ENCODE results near the gene INPP5A. TPM values are rescaled to one million over a fixed set of nuclear protein-coding genes. Genes with fewer than 3 reads are reported as not detected.

The INPP5A gene
- total and polyA plus RNA-seq, 2 of the 13 experiments (the other 11 are each of a cell fraction or from before 2014, with no cell fraction given), result 17.5 to 37.9 TPM

- peaks cover 11% of the 10 kb centered on the region; the same call in 1 of the 2 replicates for H3K9me3 ChIP-seq (ENCODE audit: low read length)
- DNase-seq (ENCODE audit: low spot score) (no peak), ATAC-seq (no peak), FAIRE-seq (no peak)
- no peaks in the 10 kb centered on the region for H4K20me1 ChIP-seq (ENCODE audit: insufficient read depth, low read length)
- intact Hi-C loops (cut with micrococcal nuclease; ENCODE audit: unreplicated experiment) (no loop called here), in situ Hi-C loops (cut with HindIII; ENCODE audit: extremely low pct_ligation_motif_present, low pct_unique_long_range_greater_than_20kb) (no loop called here)
- no peak overlapping the region for H2AFZ ChIP-seq (ENCODE audit: low read length)
- ChIA-PET POLR2A (no interaction called here), CTCF (ENCODE audit: low intra/inter-chr PET ratio, low total read pairs) (no interaction called here)
- peaks cover 0 to 6% of the 10 kb centered on the region in 2 experiments; a peak in 2 of 5 replicates for H3K36me3 ChIP-seq (replicated peaks in 1 of 2; ENCODE audit: control insufficient read depth in 1 of 2, insufficient read depth in 2 of 2, low read length in 2 of 2)
- BruUV-seq (replicated peaks), result no TSS peak
- WGBS (ENCODE audit: low lambda C conversion rate), result 95% methylated on average over 22 of the region's 22 CpGs
- no peaks in the 10 kb centered on the region for H3K27me3 ChIP-seq (ENCODE audit: control insufficient read depth in 1 of 2, insufficient read depth in 2 of 2, low read length in 2 of 2)
- no peak overlapping the region for H3K4me2 ChIP-seq (ENCODE audit: low read depth, low read length)
- no peak overlapping the region for H3K4me3 ChIP-seq (replicated peaks in 1 of 3; ENCODE audit: insufficient read depth in 1 of 3, low read depth in 2 of 3, low read length in 3 of 3)
- TF ChIP-seq ZC3H4 (CRISPR knock-in tag; IDR thresholded peaks at IDR 0.05; ENCODE audit: borderline replicate concordance) (no peak), SP5 (CRISPR knock-in tag; IDR thresholded peaks at IDR 0.05; ENCODE audit: borderline replicate concordance, low read depth) (no peak), SP2 (CRISPR knock-in tag; IDR thresholded peaks at IDR 0.05) (no peak), KLF11 (CRISPR knock-in tag; IDR thresholded peaks at IDR 0.05) (no peak), CREBL2 (CRISPR knock-in tag; IDR thresholded peaks at IDR 0.05; ENCODE audit: borderline replicate concordance) (no peak), GABPA (IDR thresholded peaks at IDR 0.05; ENCODE audit: low read depth, low read length) (0 out of 2 replicates have a peak, but pooled peaks have one; percentile 5), GABPA (CRISPR knock-in tag; IDR thresholded peaks at IDR 0.05; ENCODE audit: low read depth) (no peak), BRCA1 (CRISPR knock-in tag; IDR thresholded peaks at IDR 0.05) (no peak), ZNF569 (CRISPR knock-in tag; IDR thresholded peaks at IDR 0.05; ENCODE audit: borderline replicate concordance) (no peak)
- TF ChIP-seq, protein P1, sequence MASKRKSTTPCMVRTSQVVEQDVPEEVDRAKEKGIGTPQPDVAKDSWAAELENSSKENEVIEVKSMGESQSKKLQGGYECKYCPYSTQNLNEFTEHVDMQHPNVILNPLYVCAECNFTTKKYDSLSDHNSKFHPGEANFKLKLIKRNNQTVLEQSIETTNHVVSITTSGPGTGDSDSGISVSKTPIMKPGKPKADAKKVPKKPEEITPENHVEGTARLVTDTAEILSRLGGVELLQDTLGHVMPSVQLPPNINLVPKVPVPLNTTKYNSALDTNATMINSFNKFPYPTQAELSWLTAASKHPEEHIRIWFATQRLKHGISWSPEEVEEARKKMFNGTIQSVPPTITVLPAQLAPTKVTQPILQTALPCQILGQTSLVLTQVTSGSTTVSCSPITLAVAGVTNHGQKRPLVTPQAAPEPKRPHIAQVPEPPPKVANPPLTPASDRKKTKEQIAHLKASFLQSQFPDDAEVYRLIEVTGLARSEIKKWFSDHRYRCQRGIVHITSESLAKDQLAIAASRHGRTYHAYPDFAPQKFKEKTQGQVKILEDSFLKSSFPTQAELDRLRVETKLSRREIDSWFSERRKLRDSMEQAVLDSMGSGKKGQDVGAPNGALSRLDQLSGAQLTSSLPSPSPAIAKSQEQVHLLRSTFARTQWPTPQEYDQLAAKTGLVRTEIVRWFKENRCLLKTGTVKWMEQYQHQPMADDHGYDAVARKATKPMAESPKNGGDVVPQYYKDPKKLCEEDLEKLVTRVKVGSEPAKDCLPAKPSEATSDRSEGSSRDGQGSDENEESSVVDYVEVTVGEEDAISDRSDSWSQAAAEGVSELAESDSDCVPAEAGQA (IDR thresholded peaks at IDR 0.05; ENCODE audit: low read depth), result no peak
- TF ChIP-seq, protein P1 (CRISPR knock-in tag; IDR thresholded peaks at IDR 0.05; ENCODE audit: borderline replicate concordance), result no peak
- H3K79me2 ChIP-seq (ENCODE audit: insufficient read depth, low read length), result no peaks in the 10 kb centered on the region
- no peak overlapping the region for H3K27ac ChIP-seq (ENCODE audit: extremely low read length, insufficient read depth, low read length)
- H3K9ac ChIP-seq (ENCODE audit: insufficient read depth, low read depth, low read length), result no peak overlapping the region
- no peaks in the 10 kb centered on the region for H3K4me1 ChIP-seq (ENCODE audit: insufficient read depth, low read length)
Observed at GRCh38 chr10:132710036-132710686, 172.6 kb downstream of the INPP5A start.

Data from HepG2 (cell line).